Measurements from ENCODE around the gene SERPING1.

- TF ChIP-seq CTCF (IDR thresholded peaks at IDR 0.05; ENCODE audit: insufficient read depth, low read depth, low read length) (no peak), EZH2 (IDR thresholded peaks at IDR 0.05; ENCODE audit: insufficient read depth, low read length) (no peak)
Observed at GRCh38 chr11:57638811-57639320, 41.4 kb downstream of the SERPING1 start.
